GM21381 (cell line): ENCODE data around the gene DCAF17.
"Not testable (repeated sequence)": the region's sequence is repeated elsewhere in the genome, so short reads cannot be mapped to it uniquely, and the experiment has no call there.

Source experiments
- ATAC-seq: cut with Tn5 transposase; IDR thresholded peaks from one replicate; pipeline ENCODE4 v1.9.1; 2021; ENCODE audit warnings: mild to moderate bottlenecking, moderate library complexity; ENCODE audit not compliant: unreplicated experiment

DCAF17 gene

DNA sequence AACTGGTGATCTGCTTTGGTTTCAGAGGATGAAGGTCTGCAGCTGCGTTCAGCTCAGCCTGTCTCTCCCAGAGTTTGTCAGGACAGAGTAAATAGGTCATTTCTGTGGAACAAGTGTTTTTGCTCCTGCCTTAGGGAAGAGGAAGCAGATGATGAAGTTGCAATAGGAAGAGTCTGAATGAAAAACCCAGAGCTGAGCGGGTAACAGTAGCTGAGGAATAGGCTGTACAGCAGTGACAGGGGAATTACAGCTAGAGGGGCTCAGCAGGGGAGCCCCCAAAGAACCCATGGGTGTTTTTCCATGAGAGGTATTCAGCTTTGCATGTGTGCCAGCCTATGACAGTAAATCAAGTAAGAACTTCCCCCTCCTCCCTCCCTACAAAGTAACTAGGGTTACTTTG, 78.0 kb downstream of the DCAF17 start:
- ATAC-seq = no peak

DNA sequence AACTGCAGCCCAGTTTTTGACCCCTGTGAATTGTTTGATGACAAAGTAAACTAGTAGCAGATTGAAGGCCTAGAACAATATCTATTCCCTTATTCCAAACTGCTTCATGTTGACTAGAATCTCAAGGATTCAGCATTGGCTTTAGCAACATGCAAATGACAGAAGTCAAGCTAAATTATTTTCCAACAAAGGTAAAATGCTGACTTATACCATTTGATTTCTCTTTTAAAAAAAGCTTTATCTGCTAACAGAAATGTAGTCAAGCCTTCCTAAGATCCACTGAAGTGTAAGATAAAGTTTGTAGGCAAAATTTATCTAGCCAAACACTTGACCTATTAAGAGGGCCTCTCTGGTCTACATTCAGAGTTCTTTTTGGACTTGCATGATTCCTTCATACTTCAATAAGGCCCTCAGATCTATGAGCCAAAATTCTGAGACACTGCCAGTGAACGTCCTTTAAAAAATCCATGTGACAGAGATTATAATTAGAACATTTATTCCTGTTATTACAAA, 78.7 kb downstream of the DCAF17 start:
- ATAC-seq = no peak

DNA sequence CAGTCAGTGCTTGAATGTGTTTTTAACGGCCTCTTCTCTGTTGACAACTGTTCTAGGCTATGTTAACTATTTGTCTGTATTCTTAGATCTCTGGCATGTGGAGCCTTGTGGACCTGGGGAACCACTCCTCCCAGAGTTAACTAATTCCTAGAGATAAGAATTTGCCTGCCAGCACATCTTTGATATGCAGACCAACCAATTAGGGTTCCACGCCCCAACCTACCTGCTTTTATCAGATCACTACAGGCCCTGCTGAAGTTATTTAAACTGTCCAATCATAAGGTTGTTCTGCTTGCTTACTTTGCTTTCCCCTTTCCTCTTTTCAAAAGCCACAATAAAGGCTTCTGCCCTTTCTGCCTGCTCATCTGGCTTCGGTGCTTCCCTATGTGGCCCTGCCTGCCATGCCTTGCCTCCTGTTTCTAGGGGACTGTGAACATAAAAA, 79.7 kb downstream of the DCAF17 start:
- ATAC-seq = no peak

DNA sequence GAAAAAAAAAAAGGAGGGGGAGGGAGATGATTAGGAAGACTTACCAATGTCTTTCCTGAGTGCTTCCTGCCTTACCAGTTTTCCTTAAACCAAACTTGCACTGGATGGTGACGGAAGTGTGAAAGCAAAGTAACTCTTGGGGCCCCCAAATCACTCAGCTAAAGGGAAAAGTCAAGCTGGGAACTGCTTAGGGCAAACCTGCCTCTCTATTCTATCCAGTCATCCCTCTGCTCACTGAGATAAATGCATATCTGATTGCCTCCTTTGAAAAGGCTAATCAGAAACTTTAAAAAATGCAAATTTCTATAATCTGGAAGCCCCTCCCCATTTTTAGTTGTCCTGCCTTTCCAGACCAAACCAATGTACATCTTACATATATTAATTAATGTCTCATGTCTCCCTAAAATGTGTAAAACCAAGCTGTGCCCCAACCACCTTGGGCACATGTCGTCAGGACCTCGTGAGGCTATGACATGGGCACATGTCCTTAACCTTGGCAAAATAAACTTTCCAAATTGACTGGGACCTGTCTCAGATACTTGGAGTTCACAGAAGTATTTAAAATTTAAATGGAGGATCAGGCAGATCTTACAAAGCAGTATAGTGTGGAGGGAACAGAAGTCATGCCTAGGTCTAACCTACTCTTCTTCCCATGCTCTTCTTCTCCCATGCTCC, 81.0 kb downstream of the DCAF17 start:
- ATAC-seq = no peak

DNA sequence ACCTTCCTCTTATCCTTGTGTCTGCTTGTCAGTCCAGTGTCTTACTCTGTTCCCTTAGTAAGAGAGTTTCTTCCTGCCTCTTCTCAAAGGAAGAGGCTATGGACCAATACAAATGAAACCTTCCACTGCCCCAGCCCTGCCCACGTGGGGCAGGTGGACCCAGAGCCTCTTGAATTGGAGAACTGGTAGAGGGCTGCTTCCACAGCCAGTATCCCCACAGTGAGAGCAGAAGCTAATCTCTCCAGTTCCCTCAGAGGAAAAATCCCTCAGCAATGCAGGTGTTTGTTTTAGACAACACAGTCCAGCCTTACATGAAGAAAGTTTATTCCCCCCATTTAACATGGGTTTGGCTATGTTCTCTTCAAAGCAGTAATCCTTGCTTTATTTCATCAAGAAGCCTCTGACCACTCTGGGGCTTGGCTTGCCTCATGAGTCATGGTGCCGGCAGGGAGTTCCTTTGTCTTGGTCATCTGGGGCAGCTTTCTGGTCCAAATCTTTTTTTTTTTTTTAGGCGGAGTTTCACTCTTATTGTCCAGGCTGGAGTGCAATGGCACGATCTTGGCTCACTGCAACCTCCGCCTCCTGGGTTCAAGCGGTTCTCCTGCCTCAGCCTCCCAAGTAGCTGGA, 81.8 kb downstream of the DCAF17 start:
- ATAC-seq = no peak

DNA sequence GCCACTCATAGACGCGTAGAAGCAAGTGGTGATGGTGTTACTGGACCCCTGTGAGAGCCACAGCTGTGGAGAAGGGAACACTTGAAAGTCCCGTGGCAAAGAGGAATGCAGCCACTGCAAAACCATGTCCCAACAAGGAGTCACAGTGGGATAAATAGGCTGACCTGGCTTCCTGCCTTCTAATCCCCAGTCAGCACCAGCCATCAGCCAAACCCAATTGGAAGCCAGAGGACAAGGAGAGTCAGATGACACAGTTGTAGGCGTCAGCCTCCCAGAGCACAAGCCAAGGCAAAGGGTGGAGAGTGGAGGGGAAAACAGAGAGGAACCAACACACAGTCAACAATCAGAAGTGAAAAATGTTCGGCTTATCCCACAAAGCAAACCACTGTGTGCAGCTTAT, 82.8 kb downstream of the DCAF17 start:
- ATAC-seq = no peak

DNA sequence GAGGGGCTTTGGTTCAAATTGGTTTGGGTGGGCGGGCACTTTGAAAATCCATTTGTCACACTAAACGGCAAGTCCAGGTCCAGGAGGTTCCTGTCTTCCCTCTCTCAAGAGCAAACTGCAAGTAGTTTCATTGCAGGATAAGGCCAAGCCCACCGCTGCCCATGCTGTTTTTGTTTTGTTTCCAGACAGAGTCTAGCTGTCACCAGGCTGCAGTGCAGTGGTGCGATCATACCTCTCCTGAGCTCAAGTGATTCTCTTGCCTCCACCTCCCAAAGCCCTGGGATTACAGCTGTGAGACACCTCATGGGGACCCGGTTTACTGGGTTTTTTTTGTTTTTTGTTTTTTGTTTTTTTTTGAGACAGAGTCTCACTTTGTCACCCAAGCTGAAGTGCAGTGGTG, 86.4 kb downstream of the DCAF17 start:
- ATAC-seq = no peak

DNA sequence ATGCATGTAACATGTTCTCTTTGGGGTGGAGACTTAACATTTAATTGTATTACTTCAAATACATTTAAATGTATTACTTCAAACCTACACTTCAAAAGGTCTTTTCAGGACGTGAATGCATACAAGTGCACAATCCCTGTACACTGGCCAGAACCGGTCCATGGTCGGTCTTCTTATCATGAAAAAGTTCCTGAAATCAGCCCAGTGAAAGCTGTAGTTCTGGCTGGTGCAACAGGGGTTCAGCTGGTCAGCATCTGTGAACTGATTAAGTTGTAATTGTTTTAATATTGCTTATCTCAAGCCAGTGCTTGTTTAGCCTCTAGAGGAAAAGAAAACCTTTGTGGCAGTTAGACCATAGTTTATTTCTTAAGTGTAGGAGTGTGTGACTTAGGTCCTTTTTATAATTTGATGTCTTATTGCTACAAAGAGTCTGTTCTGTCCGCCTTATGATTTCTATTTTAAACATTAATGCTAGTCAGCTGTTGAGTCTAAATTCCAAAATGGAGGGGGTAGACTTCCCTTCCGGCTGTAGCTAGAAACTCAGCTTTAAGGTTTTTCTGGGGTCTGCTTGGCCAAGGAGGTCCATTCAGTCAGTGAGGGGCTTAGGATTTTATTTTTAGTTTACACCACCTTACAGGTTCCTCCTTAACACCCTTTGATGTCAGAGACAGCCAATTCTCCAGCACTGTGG, 87.5 kb downstream of the DCAF17 start:
- ATAC-seq = no peak

DNA sequence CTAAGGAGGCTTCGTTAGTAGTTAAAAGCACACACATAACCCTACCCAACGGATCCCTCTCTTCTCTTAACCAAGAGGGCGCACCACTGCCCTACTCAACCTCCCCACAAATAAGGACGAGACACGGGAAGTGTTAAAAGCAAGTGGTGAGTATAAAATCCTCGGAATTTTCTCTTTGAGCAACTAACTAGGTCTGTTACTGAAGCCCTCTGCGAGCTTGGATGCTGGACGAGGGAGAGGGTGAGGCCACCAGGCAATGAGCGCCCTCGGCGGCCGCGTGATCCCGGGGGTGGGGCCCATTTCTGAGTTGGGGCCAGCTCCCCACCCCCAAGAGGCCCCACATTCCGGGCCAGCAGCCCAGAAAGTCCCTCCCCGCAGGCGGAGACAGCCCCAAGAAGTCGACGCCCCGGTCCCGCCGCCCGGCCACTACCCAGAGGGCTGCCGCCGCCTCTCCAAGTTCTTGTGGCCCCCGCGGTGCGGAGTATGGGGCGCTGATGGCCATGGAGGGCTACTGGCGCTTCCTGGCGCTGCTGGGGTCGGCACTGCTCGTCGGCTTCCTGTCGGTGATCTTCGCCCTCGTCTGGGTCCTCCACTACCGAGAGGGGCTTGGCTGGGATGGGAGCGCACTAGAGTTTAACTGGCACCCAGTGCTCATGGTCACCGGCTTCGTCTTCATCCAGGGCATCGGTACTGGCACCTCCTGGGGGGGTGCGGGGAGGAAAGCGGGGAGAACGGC, 88.2 kb downstream of the DCAF17 start, which contains the start of gene CYBRD1:
Gene CYBRD1, plus strand, starts transcription at position 423 of the 736 bp plus-strand sequence. Its CDS starts 72 bp downstream, at position 495.
- no peak for ATAC-seq

DNA sequence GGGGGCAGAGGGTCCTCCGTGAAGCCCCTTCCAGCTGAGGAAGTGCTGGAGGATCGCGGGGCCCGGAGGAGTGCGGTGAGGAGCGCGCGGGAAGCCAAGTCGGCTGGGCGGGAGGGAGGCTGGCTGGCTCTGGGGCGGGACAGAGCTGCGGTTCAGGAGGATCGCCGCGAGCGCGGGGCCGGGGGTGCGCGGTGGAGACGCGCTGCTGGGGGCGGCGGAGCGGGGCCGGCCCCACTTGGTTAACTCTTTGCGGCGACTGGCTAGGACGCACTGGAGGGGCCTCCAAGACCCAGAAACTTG, 88.7 kb downstream of the DCAF17 start:
- ATAC-seq = no peak

DNA sequence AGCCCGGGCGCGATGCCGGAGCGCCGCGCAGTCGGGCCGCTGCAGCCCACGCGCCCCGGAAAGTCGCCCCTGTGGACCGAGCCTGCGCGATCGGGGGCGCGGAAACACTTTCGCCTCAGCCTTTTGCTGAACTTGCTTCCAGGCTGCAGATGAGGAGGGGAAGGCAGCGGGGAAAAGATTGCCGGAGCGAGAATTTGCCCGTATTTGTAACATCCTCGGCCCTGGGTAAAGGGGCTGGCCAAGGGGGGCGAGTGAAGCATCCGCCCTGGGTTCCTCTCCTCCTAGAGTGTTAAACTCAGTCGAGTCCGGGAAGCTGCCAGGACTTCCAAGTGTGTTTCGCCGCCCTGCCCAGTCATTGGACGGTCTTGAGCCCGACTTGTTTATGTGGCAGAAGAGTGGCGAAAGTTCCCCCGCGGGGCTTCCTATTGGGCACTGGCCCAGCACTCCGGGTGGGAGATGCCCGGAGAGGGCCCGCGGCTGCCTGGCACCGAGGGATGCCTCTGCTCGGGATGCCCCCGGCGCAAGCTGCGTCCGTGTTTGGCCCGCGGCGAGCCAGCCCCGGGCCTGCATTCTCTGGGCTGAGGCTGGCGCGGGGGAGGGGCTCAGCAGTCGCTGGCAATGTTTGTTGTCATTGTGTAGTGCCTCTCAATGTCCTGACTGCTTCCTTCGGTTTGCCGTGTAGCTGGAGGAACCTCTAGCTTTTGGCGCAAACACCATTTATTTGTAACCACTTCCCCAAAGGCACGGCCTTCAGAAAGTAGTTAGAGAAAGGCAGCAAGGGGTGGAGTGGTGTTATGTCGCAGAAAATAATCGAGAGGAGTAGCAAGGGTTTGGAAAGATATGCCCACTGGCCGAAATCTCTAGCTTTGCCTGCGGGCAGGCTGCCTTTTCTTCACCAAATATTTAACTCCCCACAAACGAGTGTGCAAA, 89.3 kb downstream of the DCAF17 start:
- ATAC-seq = no peak

DNA sequence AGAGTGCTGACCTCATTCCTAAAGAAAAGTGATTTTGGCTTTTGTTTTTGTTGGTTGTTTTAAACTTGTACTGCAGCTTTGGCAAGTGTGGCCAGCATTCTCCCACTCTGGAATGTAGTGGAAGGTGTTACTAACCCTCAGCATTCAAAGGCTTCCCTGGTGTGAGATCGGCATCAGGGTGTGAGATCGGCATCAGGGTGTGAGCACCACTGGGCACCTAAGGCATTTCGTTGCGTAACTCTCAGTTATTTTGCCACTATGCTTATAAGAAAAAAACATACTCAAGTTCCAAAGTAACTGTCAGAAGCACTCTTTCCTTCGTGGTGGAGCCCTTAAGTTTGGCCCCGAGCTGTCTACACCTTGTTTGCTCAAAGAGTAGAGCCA, 90.0 kb downstream of the DCAF17 start:
- no peak for ATAC-seq

DNA sequence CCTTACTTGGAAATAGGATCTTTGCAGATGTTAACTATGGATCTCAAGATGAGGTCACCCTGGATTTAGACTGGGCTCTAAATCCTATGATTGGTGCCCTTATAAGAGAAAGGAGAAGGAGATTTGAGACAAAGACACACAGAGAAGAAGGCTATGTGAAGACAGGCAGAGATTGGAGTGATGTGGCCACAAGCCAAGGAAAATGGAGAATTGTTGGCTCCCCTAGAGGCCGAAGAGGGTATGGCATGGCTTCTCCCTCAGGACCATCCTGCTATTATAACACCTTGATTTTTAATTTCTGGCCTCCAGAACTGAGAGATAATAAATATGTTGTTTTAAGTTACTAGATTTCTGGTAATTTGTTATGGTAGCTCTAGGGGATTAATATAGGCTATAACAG, 95.9 kb downstream of the DCAF17 start:
- ATAC-seq = no peak

DNA sequence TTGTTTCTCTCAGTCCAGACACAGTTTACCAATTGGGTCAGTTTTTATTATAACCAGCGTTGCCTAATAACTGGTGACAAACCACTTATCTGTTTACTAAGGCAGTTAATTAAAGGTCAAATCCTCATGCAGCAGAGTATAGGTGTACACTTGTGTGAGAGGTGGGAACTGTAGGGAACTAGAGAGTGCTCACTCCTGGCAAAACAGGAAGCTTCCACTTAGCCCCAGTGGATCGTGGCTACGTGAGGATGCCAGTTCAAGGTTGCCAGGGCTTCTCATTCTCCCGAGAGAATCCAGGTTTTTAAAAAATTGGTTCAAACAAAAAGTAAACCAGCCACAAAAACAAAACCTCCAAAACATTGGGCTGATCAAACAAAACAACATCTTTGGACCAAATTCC, 96.4 kb downstream of the DCAF17 start:
- ATAC-seq = no peak

DNA sequence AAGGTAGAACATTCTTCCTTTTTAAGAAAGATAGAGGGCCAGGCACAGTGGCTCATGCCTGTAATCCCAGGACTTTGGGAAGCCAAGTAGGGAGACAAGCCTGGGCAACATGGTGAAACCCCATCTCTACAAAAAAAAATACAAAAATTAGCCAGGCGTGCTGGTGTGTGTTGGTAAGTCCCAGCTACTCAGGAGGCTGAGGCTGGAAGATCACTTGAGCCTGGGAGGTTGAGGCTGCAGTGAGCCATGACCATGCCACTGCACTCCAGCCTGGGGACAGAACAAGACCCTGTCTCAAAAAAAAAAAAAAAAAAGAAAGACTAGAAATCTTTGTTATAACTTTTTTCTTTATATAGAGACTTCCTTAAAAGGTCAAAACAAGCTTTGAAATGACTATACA, 96.8 kb downstream of the DCAF17 start:
- ATAC-seq = not testable (repeated sequence)

DNA sequence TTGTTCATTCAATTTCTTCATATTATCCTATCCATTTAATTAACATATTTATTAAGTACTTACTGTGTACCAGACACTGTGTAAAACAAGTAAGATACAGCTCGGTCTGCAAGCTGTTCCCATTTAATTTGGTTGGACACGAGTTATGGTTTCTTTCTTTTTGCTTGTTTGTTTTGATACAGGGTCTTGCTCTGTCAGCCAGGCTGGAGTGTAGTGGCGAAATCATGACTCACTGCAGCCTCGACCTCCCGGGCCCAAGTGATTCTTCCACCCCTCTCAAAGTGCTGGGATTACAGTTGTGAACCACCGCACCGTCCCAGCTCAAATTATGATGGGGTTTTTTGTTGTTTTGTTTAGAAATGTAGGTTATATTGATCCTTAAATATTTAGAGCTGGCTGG, 97.3 kb downstream of the DCAF17 start:
- no peak for ATAC-seq

DNA sequence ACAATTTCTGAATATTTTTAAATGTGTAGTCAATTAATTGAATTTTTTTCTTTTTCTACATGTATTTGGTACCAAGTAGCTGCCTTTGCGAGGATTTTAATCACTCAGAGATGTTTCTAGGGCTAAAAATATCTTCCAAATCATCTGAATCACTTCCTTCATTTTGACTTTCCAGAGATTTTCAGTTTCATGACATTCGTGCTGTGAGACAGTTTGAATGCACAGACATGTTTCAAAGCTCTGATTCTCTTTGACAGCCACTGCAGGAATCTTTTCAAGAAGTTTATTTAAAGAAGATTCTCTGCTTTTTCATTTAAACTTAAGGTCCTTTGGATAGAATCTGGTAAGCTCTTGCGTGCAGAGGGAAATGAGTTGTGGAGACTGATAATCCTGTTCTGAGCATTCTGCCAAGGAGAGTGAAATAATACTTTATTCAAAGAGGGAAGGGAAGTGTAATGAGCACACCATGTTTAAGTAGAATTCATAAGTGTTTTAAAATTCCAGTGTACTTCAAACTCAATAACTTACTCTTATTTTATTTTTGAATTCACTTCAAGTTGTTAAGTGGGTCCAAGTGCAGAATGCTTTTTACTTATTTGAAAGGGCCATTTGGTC, 97.9 kb downstream of the DCAF17 start:
- no peak for ATAC-seq

DNA sequence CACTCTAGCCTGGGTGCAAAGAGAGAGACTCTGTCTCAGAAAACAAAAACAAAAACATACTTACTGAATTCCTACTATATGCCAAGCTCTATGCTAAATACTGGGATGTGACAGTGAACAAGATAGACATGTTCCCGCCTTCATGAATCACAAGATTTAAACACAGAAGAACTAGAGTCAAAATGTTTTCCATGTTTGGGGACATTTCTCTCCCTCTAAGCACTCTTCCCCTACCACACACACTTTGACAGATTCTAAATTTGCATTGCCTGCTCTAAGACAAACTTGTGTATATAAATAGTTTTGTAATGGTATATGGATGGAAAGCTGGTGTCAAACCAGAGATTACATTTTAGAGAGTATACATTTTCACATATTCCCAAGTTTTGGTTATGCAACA, 99.3 kb downstream of the DCAF17 start:
- ATAC-seq = no peak
